Endodermal cell (in vitro differentiated cells): Measurements from ENCODE around the gene MIOS. TPM values are rescaled to one million over a fixed set of nuclear protein-coding genes. Genes with fewer than 3 reads are reported as not detected.

Source experiments
- DNase-seq: peaks from one replicate; pipeline ENCODE4 v3.0.0-alpha.2; 2017
- H3K27ac ChIP-seq: 2 replicates; pipeline ENCODE4 v1.5.1; 2013; ENCODE audit warnings: mild to moderate bottlenecking, low read depth, low read length, moderate library complexity
- H3K27me3 ChIP-seq: 2 replicates; pipeline ENCODE4 v1.6.1; 2013; ENCODE audit warnings: mild to moderate bottlenecking, low read length, moderate library complexity; ENCODE audit not compliant: insufficient read depth, control insufficient read depth, poor library complexity, severe bottlenecking
- H3K36me3 ChIP-seq: 2 replicates; pipeline ENCODE4 v1.7.0; 2013; ENCODE audit warnings: mild to moderate bottlenecking, low read length, moderate library complexity; ENCODE audit not compliant: control insufficient read depth, insufficient read depth
- H3K4me1 ChIP-seq: one replicate; pipeline ENCODE4 v1.7.0; 2013; ENCODE audit warnings: low read length; ENCODE audit not compliant: control insufficient read depth, insufficient read depth
- H3K4me3 ChIP-seq: 2 replicates; pipeline ENCODE4 v1.5.1; 2013; ENCODE audit warnings: mild to moderate bottlenecking, low read length, moderate library complexity
- H3K9ac ChIP-seq: 2 replicates; pipeline ENCODE4 v1.6.1; 2013; ENCODE audit warnings: mild to moderate bottlenecking, low read length, moderate library complexity; ENCODE audit not compliant: poor library complexity, severe bottlenecking; ENCODE audit errors: extremely low read depth
- H3K9me3 ChIP-seq: 2 replicates; pipeline ENCODE4 v1.6.1; 2013; ENCODE audit warnings: mild to moderate bottlenecking, low read length, moderate library complexity; ENCODE audit not compliant: control insufficient read depth
- H3K27ac Mint-ChIP-seq: 2 replicates; pipeline ENCODE4 v1.8.0; 2020; ENCODE audit warnings: mixed read lengths
- H3K27me3 Mint-ChIP-seq: 2 replicates; pipeline ENCODE4 v1.8.0; 2021; ENCODE audit warnings: mild to moderate bottlenecking, mixed read lengths; ENCODE audit not compliant: insufficient read depth
- H3K36me3 Mint-ChIP-seq: 2 replicates; pipeline ENCODE4 v1.8.0; 2020; ENCODE audit warnings: low read depth, mixed read lengths
- H3K4me1 Mint-ChIP-seq: 2 replicates; pipeline ENCODE4 v1.8.0; 2020; ENCODE audit warnings: mixed read lengths
- H3K4me3 Mint-ChIP-seq: 2 replicates; pipeline ENCODE4 v1.8.0; 2020; ENCODE audit warnings: mild to moderate bottlenecking, moderate library complexity, mixed read lengths
- H3K9me3 Mint-ChIP-seq: 2 replicates; pipeline ENCODE4 v1.8.0; 2020; ENCODE audit warnings: mild to moderate bottlenecking, mixed read lengths
- WGBS, 2 experiments: methylation state at CpG; one replicate each; pipeline versions ENCODE4 v1.1.5 to v1.1.7; 2013; ENCODE audit warnings: missing lambda C conversion rate in 2 of 2, mixed read lengths in 1 of 2; ENCODE audit not compliant: insufficient coverage in 1 of 2, insufficient read length in 1 of 2; 5-methylcytosine and 5-hydroxymethylcytosine counted together
- total RNA-seq, 2 donors: library from RNA; stranded (reverse); fragmentation: NEBNext Ultra II Directional in 1 of 2; extraction: Animal tissue kit (Norgen Biotek cat#: 25700) in 1 of 2; gene quantifications; 2 replicates in 1 of 2; 3 replicates in 1 of 2; pipeline ENCODE4 v1.2.1, GENCODE V29; 2021
- TF ChIP-seq, protein P1 (sequence below): fragments of 200-600 bp; sonication (generic); conservative IDR thresholded peaks from 2 replicates; pipeline ENCODE4 v1.5.0; 2021; ENCODE audit warnings: antibody characterized with exemption, mild to moderate bottlenecking

MIOS gene
- total RNA-seq, 2 donors from 2014 or later, result 53.3 to 55.8 TPM

DNA sequence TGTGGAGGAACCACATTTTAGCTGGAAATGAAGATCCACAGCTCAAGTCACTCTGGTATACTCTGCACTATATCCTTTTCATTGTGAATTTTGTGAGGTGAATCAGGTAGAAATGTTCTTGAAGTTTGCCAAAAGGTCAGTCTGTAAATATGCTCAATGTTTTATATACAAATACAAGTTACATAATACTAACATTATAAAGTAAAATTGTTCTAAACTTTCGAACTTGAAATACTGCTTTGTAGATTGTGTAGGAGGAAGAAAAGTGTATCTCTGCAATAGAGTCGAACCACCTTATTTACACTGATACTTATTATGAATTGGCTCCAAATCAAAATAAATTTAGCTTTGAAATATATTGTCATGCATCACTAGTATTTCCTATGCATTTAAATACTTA, 7.0 kb downstream of the MIOS start:
- Histone ChIP-seq H3K27me3 (no peaks in the 10 kb centered on the region), H3K4me3 (no peak overlapping the region), H3K36me3 (peaks cover 64% of the 10 kb centered on the region), H3K9ac (no peak overlapping the region), H3K4me1 (no peaks in the 10 kb centered on the region), H3K9me3 (peaks cover 13% of the 10 kb centered on the region), H3K27ac (no peak overlapping the region)
- H3K27ac Mint-ChIP-seq, result no peak overlapping the region
- TF ChIP-seq, protein P1, sequence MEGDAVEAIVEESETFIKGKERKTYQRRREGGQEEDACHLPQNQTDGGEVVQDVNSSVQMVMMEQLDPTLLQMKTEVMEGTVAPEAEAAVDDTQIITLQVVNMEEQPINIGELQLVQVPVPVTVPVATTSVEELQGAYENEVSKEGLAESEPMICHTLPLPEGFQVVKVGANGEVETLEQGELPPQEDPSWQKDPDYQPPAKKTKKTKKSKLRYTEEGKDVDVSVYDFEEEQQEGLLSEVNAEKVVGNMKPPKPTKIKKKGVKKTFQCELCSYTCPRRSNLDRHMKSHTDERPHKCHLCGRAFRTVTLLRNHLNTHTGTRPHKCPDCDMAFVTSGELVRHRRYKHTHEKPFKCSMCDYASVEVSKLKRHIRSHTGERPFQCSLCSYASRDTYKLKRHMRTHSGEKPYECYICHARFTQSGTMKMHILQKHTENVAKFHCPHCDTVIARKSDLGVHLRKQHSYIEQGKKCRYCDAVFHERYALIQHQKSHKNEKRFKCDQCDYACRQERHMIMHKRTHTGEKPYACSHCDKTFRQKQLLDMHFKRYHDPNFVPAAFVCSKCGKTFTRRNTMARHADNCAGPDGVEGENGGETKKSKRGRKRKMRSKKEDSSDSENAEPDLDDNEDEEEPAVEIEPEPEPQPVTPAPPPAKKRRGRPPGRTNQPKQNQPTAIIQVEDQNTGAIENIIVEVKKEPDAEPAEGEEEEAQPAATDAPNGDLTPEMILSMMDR, result no peak
- H3K4me3 Mint-ChIP-seq, result no peak overlapping the region
- DNase-seq, result no peak
- H3K4me1 Mint-ChIP-seq, result peaks cover 5% of the 10 kb centered on the region
- 100% methylated on average over 1 of the region's 2 CpGs; no CpG with 5 or more reads in 1 of the 2 experiments for WGBS, 2 experiments
- H3K9me3 Mint-ChIP-seq, result peaks cover 15% of the 10 kb centered on the region
- H3K27me3 Mint-ChIP-seq, result no peaks in the 10 kb centered on the region
- H3K36me3 Mint-ChIP-seq, result peaks cover 52% of the 10 kb centered on the region

DNA sequence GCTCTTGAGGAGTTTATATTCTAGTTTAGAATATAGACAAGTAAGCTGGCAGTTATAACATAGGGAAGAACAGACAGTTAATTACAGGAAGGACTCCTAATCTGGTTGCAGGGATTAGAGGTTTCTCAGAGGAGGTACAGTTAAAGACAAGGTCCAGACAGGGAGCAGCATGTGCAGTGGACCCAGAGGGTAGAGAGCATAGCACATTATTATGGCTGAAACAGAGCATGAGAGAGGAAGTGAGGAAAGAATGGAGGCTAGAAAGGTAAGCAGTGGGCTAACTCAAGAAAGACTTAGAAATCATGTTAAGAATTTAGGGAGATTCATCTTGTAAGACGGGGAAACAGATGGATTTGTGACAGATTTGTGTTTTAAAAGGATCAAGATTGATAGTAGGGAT, 9.7 kb downstream of the MIOS start:
- Mint-ChIP-seq H3K27me3 (no peaks in the 10 kb centered on the region), H3K9me3 (no peaks in the 10 kb centered on the region), H3K27ac (no peak overlapping the region), H3K36me3 (peaks cover 38% of the 10 kb centered on the region), H3K4me1 (peaks cover 1% of the 10 kb centered on the region), H3K4me3 (no peak overlapping the region)
- no peak for DNase-seq
- H3K27me3 ChIP-seq, result no peaks in the 10 kb centered on the region
- no peak overlapping the region for H3K9ac ChIP-seq
- peaks cover 58% of the 10 kb centered on the region for H3K36me3 ChIP-seq
- TF ChIP-seq, protein P1, result no peak
- WGBS, 2 experiments, result 94% methylated on average over 1 of the region's 1 CpG
- no peaks in the 10 kb centered on the region for H3K4me1 ChIP-seq
- H3K27ac ChIP-seq, result no peak overlapping the region
- H3K4me3 ChIP-seq, result no peak overlapping the region
- no peaks in the 10 kb centered on the region for H3K9me3 ChIP-seq

DNA sequence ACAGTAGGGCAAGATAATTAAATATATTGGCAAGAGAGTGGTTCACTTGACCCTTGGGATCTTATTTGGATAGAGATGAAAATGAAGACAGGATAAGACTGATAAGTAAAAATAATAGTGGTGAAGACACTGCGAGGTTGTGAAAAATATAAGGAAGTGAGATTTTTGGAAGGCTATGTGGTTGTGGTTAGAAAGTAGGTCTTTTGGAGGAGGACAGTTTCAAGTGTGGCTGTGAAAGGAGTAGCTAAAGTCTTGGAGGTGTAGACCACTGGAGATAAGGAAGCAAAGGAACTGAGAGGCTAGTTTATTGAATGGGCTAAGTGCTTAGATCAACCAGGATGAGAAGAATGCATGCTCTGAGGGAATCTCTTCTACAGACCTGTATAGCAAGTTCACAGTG, 11.2 kb downstream of the MIOS start:
- no peaks in the 10 kb centered on the region for H3K27me3 Mint-ChIP-seq
- no peak overlapping the region for H3K27ac Mint-ChIP-seq
- Histone ChIP-seq H3K4me3 (no peak overlapping the region), H3K27ac (no peak overlapping the region), H3K4me1 (no peaks in the 10 kb centered on the region), H3K36me3 (peaks cover 50% of the 10 kb centered on the region), H3K9me3 (no peaks in the 10 kb centered on the region), H3K9ac (no peak overlapping the region), H3K27me3 (no peaks in the 10 kb centered on the region)
- no peaks in the 10 kb centered on the region for H3K9me3 Mint-ChIP-seq
- 98 to 100% methylated on average over 1 of the region's 1 CpG for WGBS, 2 experiments
- peaks cover 35% of the 10 kb centered on the region for H3K36me3 Mint-ChIP-seq
- H3K4me3 Mint-ChIP-seq, result no peak overlapping the region
- DNase-seq, result no peak
- peaks cover 11% of the 10 kb centered on the region for H3K4me1 Mint-ChIP-seq
- TF ChIP-seq, protein P1, result no peak
